A549 (cell line): Measurements from ENCODE around the gene GAP43. TPM values are rescaled to one million over a fixed set of nuclear protein-coding genes. Genes with fewer than 3 reads are reported as not detected.

Experiments used
- ATAC-seq, 2 experiments: fragments of 200-7000 bp in 1 of 2; fragments of >200 bp in 1 of 2; cut with Nextera tagmentation in 1 of 2; cut with Tn5 transposase in 1 of 2; 3 replicates each; pipeline versions ENCODE4 v1.8.0 to v1.9.1; 2018 to 2020; ENCODE audit warnings: mild to moderate bottlenecking in 1 of 2, moderate library complexity in 1 of 2
- CTCF ChIA-PET: fragments of 300-600 bp; sonication (Branson Sonifier 250); formaldehyde crosslinking; extraction: SDS; loops from one replicate; lab custom pipeline; 2021; ENCODE audit warnings: antibody characterized with exemption, inconsistent platforms; lab: Yijun Ruan, JAX
- POLR2A ChIA-PET: fragments of 350-600 bp; formaldehyde crosslinking; extraction: SDS; loops from one replicate; lab custom pipeline; 2021; ENCODE audit warnings: antibody characterized with exemption, inconsistent platforms; lab: Yijun Ruan, JAX
- DNase-seq, 2 experiments: peaks; one replicate each; pipeline versions ENCODE4 v3.0.0 to v3.0.0-alpha.2; 2011 to 2016; ENCODE audit warnings: low read depth in 1 of 2, low spot score in 1 of 2
- FAIRE-seq: peaks from 2 replicates; lab custom pipeline; 2011; peaks lifted over from hg19 to GRCh38; lab: Jason Lieb, UNC
- H3K27ac ChIP-seq, 2 experiments: fragments of >200 bp; sonication (Bioruptor Twin); formaldehyde crosslinking; 3 replicates each; pipeline ENCODE4 v1.5.1; 2016 to 2017
- H3K4me1 ChIP-seq: fragments of >200 bp; sonication (Bioruptor Twin); formaldehyde crosslinking; 3 replicates; pipeline ENCODE4 v1.6.1; 2016
- H3K4me2 ChIP-seq: fragments of >200 bp; sonication (Bioruptor Twin); formaldehyde crosslinking; 3 replicates; pipeline ENCODE4 v1.6.1; 2016
- H3K4me3 ChIP-seq: fragments of >200 bp; sonication (Bioruptor Twin); formaldehyde crosslinking; 3 replicates; pipeline ENCODE4 v1.5.1; 2016
- H3K9me3 ChIP-seq: fragments of >200 bp; sonication (Bioruptor Twin); formaldehyde crosslinking; 3 replicates; pipeline ENCODE4 v1.6.1; 2016
- ATOH8 ChIP-seq: fragments of 250-450 bp; sonication (Bioruptor Pico); IDR thresholded peaks from 2 replicates; pipeline ENCODE4 v1.5.0; 2020; ENCODE audit warnings: low read depth, mild to moderate bottlenecking, moderate library complexity
- BCL3 ChIP-seq: fragments of >200 bp; sonication (Bioruptor Twin); formaldehyde crosslinking; IDR thresholded peaks from 3 replicates; pipeline ENCODE4 v1.6.1; 2016
- CBX8 ChIP-seq: fragments of 200-600 bp; sonication (generic); IDR thresholded peaks from 2 replicates; pipeline ENCODE4 v1.6.1; 2016
- EHMT2 ChIP-seq: fragments of 200-600 bp; sonication (generic); IDR thresholded peaks from 2 replicates; pipeline ENCODE4 v1.6.1; 2016; ENCODE audit warnings: antibody characterized with exemption, low read depth, mild to moderate bottlenecking, moderate library complexity
- ESRRA ChIP-seq: fragments of 150-350 bp; IDR thresholded peaks from 2 replicates; pipeline ENCODE4 v1.6.1; 2014; ENCODE audit warnings: mild to moderate bottlenecking, low read length, borderline replicate concordance
- FOSB ChIP-seq: fragments of 250-450 bp; sonication (Bioruptor Pico); IDR thresholded peaks from 2 replicates; pipeline ENCODE4 v1.5.0; 2020; ENCODE audit warnings: mild to moderate bottlenecking, moderate library complexity
- HDAC2 ChIP-seq: fragments of 200-600 bp; sonication (generic); IDR thresholded peaks from 2 replicates; pipeline ENCODE4 v1.6.1; 2016
- HEYL ChIP-seq: fragments of 250-450 bp; sonication (Bioruptor Pico); IDR thresholded peaks from 2 replicates; pipeline ENCODE4 v1.8.0; 2021; ENCODE audit warnings: mild to moderate bottlenecking, moderate library complexity
- HOXB5 ChIP-seq: fragments of 250-450 bp; sonication (Bioruptor Pico); IDR thresholded peaks from 2 replicates; pipeline ENCODE4 v1.5.0; 2020; ENCODE audit warnings: mild to moderate bottlenecking, moderate library complexity
- JUN ChIP-seq, 2 experiments: fragments of >200 bp; sonication (Bioruptor Twin); formaldehyde crosslinking; IDR thresholded peaks; 2 replicates in 1 of 2; 3 replicates in 1 of 2; pipeline ENCODE4 v1.6.1; 2016 to 2017
- KDM1A ChIP-seq: fragments of 200-600 bp; sonication (generic); IDR thresholded peaks from 2 replicates; pipeline ENCODE4 v1.6.1; 2016; ENCODE audit warnings: low read depth, mild to moderate bottlenecking
- MAFK ChIP-seq: fragments of 450-650 bp; IDR thresholded peaks from 2 replicates; pipeline ENCODE4 v1.6.1; 2014; ENCODE audit not compliant: partially characterized antibody
- MAX ChIP-seq: IDR thresholded peaks from 2 replicates; pipeline ENCODE4 v1.6.1; 2012
- NPAS2 ChIP-seq: fragments of 250-450 bp; sonication (Bioruptor Pico); IDR thresholded peaks from 2 replicates; pipeline ENCODE4 v1.8.0; 2022; ENCODE audit warnings: mild to moderate bottlenecking, moderate library complexity, borderline replicate concordance
- POLR2A ChIP-seq: IDR thresholded peaks from 2 replicates; pipeline ENCODE4 v1.6.1; 2012; ENCODE audit warnings: mild to moderate bottlenecking, low read length
- REST ChIP-seq: fragments of 200-600 bp; sonication (generic); IDR thresholded peaks from 2 replicates; pipeline ENCODE4 v1.6.1; 2016; ENCODE audit warnings: antibody characterized with exemption, mild to moderate bottlenecking, moderate library complexity
- USF2 ChIP-seq: fragments of 450-650 bp; IDR thresholded peaks from 2 replicates; pipeline ENCODE4 v1.6.1; 2014; ENCODE audit warnings: antibody characterized with exemption
- ZC3H11A ChIP-seq: fragments of 450-650 bp; IDR thresholded peaks from 2 replicates; pipeline ENCODE4 v1.6.1; 2014; ENCODE audit warnings: antibody characterized with exemption, mild to moderate bottlenecking
- WGBS: methylation state at CpG from one replicate; pipeline ENCODE4 v1.1.6; 2017; ENCODE audit errors: missing lambda C conversion rate; 5-methylcytosine and 5-hydroxymethylcytosine counted together
- polyA plus RNA-seq, 4 experiments: library from polyadenylated mRNA; depleted of rRNA in 3 of 4; stranded (reverse); fragments of >200 nt; fragmentation: RNase III in 1 of 4; extraction: RNeasy Plus Mini Kit Qiagen cat#74134 plus additional on column Dnase treatment in 1 of 4; gene quantifications; 2 replicates in 3 of 4; 3 replicates in 1 of 4; pipeline ENCODE4 v1.2.3, GENCODE V29; 2011 to 2017

Gene GAP43
- polyA plus RNA-seq, 2 of the 4 experiments (the other 2 are of a cell fraction), result not detected

- TF ChIP-seq JUN (IDR thresholded peaks at IDR 0.05) (no peak), USF2 (no peak), BCL3 (no peak), HEYL (CRISPR knock-in tag) (no peak)
Observed at GRCh38 chr3:115670911-115671310, 47.6 kb downstream of the GAP43 start (continued).

- ChIA-PET CTCF (interaction anchor here (1.1 to 2.6 kb wide), 2 partner anchors 13 to 454 kb away, joined by 3 to 10 read pairs; no protein-coding TSS in a partner anchor), POLR2A (no interaction called here)
- DNase-seq (no peak), ATAC-seq (no peak), FAIRE-seq (no peak)
- Histone ChIP-seq H3K27ac (no peak overlapping the region), H3K9me3 (no peaks in the 10 kb centered on the region), H3K4me1 (no peaks in the 10 kb centered on the region), H3K4me3 (no peak overlapping the region), H3K4me2 (0 out of 3 replicates have a peak overlapping the region, but pooled peaks have one; percentile 20)
- TF ChIP-seq MAFK (peak; percentile 27), FOSB (CRISPR knock-in tag) (no peak), REST (no peak)
- 59% methylated on average over 5 of the region's 5 CpGs for WGBS
Observed at GRCh38 chr3:115671761-115672455, 48.6 kb downstream of the GAP43 start.

GRCh38 chr3:115673881-115674280 lies 50.6 kb downstream of the GAP43 start:
- Histone ChIP-seq H3K4me3 (no peak overlapping the region), H3K4me1 (no peaks in the 10 kb centered on the region), H3K9me3 (no peaks in the 10 kb centered on the region), H3K27ac (no peak overlapping the region), H3K4me2 (no peak overlapping the region)
- 86% methylated on average over 3 of the region's 3 CpGs for WGBS
- FAIRE-seq, result no peak
- ATAC-seq, result no peak
- DNase-seq, result no peak
- ChIA-PET CTCF (interaction anchor here (0.7 to 3.4 kb wide), 3 partner anchors 19 to 456 kb away, joined by 3 to 11 read pairs (median 4); no protein-coding TSS in a partner anchor), POLR2A (no interaction called here)
- TF ChIP-seq EHMT2, result no peak
- no peak for TF ChIP-seq MAX
- TF ChIP-seq HOXB5 (CRISPR knock-in tag), result no peak
- no peak for TF ChIP-seq ZC3H11A

GRCh38 chr3:115676336-115676735 lies 53.0 kb downstream of the GAP43 start:
- no peak overlapping the region for H3K4me3 ChIP-seq
- DNase-seq (no peak), FAIRE-seq (no peak), ATAC-seq (no peak)
- ChIA-PET POLR2A (no interaction called here), CTCF (interaction anchor here (1.2 to 3.4 kb wide), 2 partner anchors 107 to 459 kb away, joined by 3 to 11 read pairs; no protein-coding TSS in a partner anchor)
- TF ChIP-seq ESRRA (no peak), REST (no peak), CBX8 (no peak), HDAC2 (no peak), ATOH8 (CRISPR knock-in tag) (no peak), KDM1A (no peak), POLR2A (no peak), NPAS2 (no peak)
- H3K4me2 ChIP-seq, result no peak overlapping the region
- no peaks in the 10 kb centered on the region for H3K4me1 ChIP-seq
- no peak overlapping the region for H3K27ac ChIP-seq
- WGBS, result 73% methylated on average over 9 of the region's 9 CpGs
- H3K9me3 ChIP-seq, result no peaks in the 10 kb centered on the region
